ENCODE data around the gene CPA3. TPM values are rescaled to one million over a fixed set of nuclear protein-coding genes. Genes with fewer than 3 reads are reported as not detected.

Gene CPA3
- total and polyA plus RNA-seq, 2 of the 13 experiments (the other 11 are each of a cell fraction or from before 2014, with no cell fraction given) = not detected

DNA sequence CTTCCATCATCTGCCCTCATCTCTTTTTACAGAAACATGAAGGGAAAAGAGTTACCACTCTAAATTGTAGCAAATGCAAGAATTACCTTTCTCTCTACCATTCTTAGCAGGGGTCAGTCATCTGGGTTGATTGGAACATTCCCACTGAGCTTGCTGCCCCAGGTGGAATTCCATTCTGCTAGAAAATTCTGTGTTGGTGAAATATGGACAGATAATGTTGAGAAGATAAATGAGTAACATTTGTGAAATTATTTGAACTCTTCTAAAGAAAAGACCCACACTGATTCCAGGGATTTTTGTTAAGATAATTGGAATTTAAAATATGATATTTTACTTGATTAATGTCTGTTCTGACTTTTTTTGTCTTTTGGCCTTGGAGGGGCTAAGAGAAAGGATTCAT is 11.0 kb upstream of the CPA3 start:
- POLR2A ChIA-PET = no interaction called here
- Histone ChIP-seq H3K9me3 (ENCODE audit: low read length) (no peaks in the 10 kb centered on the region), H3K79me2 (ENCODE audit: insufficient read depth, low read length) (no peaks in the 10 kb centered on the region), H3K4me1 (ENCODE audit: insufficient read depth, low read length) (no peaks in the 10 kb centered on the region), H3K27ac (ENCODE audit: extremely low read length, insufficient read depth, low read length) (no peak overlapping the region), H4K20me1 (ENCODE audit: insufficient read depth, low read length) (no peaks in the 10 kb centered on the region), H3K9ac (ENCODE audit: insufficient read depth, low read depth, low read length) (no peak overlapping the region), H3K4me2 (ENCODE audit: low read depth, low read length) (no peak overlapping the region), H3K36me3 (replicated peaks in 1 of 2; ENCODE audit: control insufficient read depth in 1 of 2, insufficient read depth in 2 of 2, low read length in 2 of 2) (no peaks in the 10 kb centered on the region), H3K4me3 (replicated peaks in 1 of 3; ENCODE audit: insufficient read depth in 1 of 3, low read depth in 2 of 3, low read length in 3 of 3) (no peak overlapping the region), H3K27me3 (ENCODE audit: control insufficient read depth in 1 of 2, insufficient read depth in 2 of 2, low read length in 2 of 2) (no peaks in the 10 kb centered on the region), H2AFZ (ENCODE audit: low read length) (no peak overlapping the region)
- no peak for DNase-seq (ENCODE audit: low spot score)
- CTCF ChIA-PET (ENCODE audit: low intra/inter-chr PET ratio, low total read pairs) = no interaction called here
- TF ChIP-seq CEBPB (IDR thresholded peaks at IDR 0.05; ENCODE audit: borderline replicate concordance, low read depth, low read length) (no peak), DMAP1 (CRISPR knock-in tag; IDR thresholded peaks at IDR 0.05) (no peak), ZNF136 (CRISPR knock-in tag; IDR thresholded peaks at IDR 0.05; ENCODE audit: low read depth) (no peak), ZNF138 (CRISPR knock-in tag; IDR thresholded peaks at IDR 0.05; ENCODE audit: low read depth) (no peak), ZNF550 (CRISPR knock-in tag; IDR thresholded peaks at IDR 0.05; ENCODE audit: borderline replicate concordance) (no peak), ZNF335 (CRISPR knock-in tag; IDR thresholded peaks at IDR 0.05) (no peak), CREM (IDR thresholded peaks at IDR 0.05) (no peak), CREM (CRISPR knock-in tag; IDR thresholded peaks at IDR 0.05) (no peak), HOXA7 (CRISPR knock-in tag; IDR thresholded peaks at IDR 0.05) (no peak), FOXP1 (IDR thresholded peaks at IDR 0.05) (no peak), FOXP1 (CRISPR knock-in tag; IDR thresholded peaks at IDR 0.05) (no peak), ZNF572 (CRISPR knock-in tag; IDR thresholded peaks at IDR 0.05) (no peak), TBX3 (IDR thresholded peaks at IDR 0.05; ENCODE audit: borderline replicate concordance) (no peak), SMYD3 (CRISPR knock-in tag; IDR thresholded peaks at IDR 0.05) (no peak), ZC3H13 (CRISPR knock-in tag; IDR thresholded peaks at IDR 0.05) (no peak)
- TF ChIP-seq, protein P1, sequence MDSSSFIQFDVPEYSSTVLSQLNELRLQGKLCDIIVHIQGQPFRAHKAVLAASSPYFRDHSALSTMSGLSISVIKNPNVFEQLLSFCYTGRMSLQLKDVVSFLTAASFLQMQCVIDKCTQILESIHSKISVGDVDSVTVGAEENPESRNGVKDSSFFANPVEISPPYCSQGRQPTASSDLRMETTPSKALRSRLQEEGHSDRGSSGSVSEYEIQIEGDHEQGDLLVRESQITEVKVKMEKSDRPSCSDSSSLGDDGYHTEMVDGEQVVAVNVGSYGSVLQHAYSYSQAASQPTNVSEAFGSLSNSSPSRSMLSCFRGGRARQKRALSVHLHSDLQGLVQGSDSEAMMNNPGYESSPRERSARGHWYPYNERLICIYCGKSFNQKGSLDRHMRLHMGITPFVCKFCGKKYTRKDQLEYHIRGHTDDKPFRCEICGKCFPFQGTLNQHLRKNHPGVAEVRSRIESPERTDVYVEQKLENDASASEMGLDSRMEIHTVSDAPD (CRISPR knock-in tag; IDR thresholded peaks at IDR 0.05) = no peak
- TF ChIP-seq, protein P2, sequence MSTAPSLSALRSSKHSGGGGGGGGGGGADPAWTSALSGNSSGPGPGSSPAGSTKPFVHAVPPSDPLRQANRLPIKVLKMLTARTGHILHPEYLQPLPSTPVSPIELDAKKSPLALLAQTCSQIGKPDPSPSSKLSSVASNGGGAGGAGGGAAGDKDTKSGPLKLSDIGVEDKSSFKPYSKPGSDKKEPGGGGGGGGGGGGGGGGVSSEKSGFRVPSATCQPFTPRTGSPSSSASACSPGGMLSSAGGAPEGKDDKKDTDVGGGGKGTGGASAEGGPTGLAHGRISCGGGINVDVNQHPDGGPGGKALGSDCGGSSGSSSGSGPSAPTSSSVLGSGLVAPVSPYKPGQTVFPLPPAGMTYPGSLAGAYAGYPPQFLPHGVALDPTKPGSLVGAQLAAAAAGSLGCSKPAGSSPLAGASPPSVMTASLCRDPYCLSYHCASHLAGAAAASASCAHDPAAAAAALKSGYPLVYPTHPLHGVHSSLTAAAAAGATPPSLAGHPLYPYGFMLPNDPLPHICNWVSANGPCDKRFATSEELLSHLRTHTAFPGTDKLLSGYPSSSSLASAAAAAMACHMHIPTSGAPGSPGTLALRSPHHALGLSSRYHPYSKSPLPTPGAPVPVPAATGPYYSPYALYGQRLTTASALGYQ (CRISPR knock-in tag; IDR thresholded peaks at IDR 0.05) = no peak
- TF ChIP-seq, protein P3, sequence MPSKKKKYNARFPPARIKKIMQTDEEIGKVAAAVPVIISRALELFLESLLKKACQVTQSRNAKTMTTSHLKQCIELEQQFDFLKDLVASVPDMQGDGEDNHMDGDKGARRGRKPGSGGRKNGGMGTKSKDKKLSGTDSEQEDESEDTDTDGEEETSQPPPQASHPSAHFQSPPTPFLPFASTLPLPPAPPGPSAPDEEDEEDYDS (CRISPR knock-in tag; IDR thresholded peaks at IDR 0.05) = no peak
- FAIRE-seq = no peak
- BruUV-seq (replicated peaks) = no TSS peak
- intact Hi-C loops (cut with micrococcal nuclease; ENCODE audit: unreplicated experiment) (no loop called here), in situ Hi-C loops (cut with HindIII; ENCODE audit: extremely low pct_ligation_motif_present, low pct_unique_long_range_greater_than_20kb) (no loop called here)
- ATAC-seq = no peak

Measured in HepG2 (cell line).